NT2/D1 (cell line): ENCODE measurements around the gene ADAMTSL1.

Experiments
- DNase-seq: peaks from one replicate; pipeline ENCODE4 v3.0.0-alpha.2; 2011; ENCODE audit warnings: low read depth, low spot score
- H3K27me3 ChIP-seq: 2 replicates; pipeline ENCODE4 v1.6.0; 2011; ENCODE audit warnings: mild to moderate bottlenecking; ENCODE audit not compliant: insufficient read length, insufficient read depth
- H3K36me3 ChIP-seq: 2 replicates; pipeline ENCODE4 v1.6.1; 2011; ENCODE audit warnings: mild to moderate bottlenecking, low read length, mixed read lengths; ENCODE audit not compliant: insufficient read depth, insufficient read length
- H3K4me1 ChIP-seq: 2 replicates; pipeline ENCODE4 v1.5.1; 2011; ENCODE audit not compliant: insufficient read depth, insufficient read length
- H3K4me3 ChIP-seq: 2 replicates; pipeline ENCODE4 v1.5.1; 2011; ENCODE audit warnings: low read depth; ENCODE audit not compliant: insufficient read length
- H3K9ac ChIP-seq: 2 replicates; pipeline ENCODE4 v1.6.0; 2011; ENCODE audit warnings: low read depth; ENCODE audit not compliant: insufficient read length
- H3K9me3 ChIP-seq: 2 replicates; pipeline ENCODE4 v1.5.1; 2011; ENCODE audit warnings: mild to moderate bottlenecking, low read length; ENCODE audit not compliant: insufficient read depth
- SUZ12 ChIP-seq: IDR thresholded peaks from 2 replicates; pipeline ENCODE4 v1.6.1; 2011; ENCODE audit not compliant: insufficient read length, insufficient read depth; ENCODE audit errors: extremely low read depth
- YY1 ChIP-seq: IDR thresholded peaks from 2 replicates; pipeline ENCODE4 v1.6.1; 2011; ENCODE audit not compliant: insufficient read length, insufficient read depth
- ZNF274 ChIP-seq: IDR thresholded peaks from 2 replicates; pipeline ENCODE4 v1.6.1; 2011; ENCODE audit warnings: mild to moderate bottlenecking, low read depth, low read length

Gene ADAMTSL1

DNA sequence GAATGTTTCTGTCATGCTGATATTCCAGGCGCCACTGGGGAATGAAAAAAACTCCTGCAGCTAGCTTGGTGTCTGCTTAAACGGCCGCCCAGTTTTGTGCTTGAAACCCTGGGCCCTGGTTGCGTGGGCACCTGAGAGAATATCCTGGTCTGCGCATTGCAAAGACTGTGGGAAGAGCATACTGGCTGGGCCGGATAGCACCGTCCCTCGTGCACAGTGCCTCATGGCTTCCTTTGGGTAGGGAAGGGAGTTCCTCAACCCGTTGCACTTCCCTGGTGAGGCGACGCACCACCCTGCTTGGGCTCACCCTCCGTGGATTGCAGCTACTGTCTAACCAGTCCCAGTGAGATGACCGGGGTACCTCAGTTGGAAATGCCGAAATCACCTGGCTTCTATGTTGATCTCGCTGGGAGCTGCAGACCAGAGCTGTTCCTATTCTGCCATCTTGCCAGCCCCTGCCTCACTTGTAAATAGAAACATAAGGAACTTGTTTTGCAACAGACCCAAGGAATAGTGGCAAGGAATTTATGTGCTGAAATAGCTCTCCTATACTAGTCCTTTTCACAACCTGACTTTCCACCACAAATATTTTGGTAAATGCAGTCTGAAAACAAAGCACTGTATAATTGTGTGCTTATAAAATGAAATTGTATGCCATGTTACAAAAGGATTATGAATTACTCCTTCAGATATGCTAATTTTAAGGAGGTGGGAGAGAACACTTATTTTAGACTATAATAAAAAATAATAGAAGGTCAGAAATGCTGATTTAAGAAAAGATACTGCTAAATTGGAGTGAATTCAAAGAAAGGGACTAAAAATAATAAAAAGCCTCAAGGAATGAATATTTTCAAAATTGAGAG is 90.3 kb downstream of the ADAMTSL1 start:
- Histone ChIP-seq H3K4me3 (no peak overlapping the region), H3K36me3 (no peaks in the 10 kb centered on the region), H3K9me3 (no peaks in the 10 kb centered on the region), H3K9ac (no peak overlapping the region), H3K4me1 (no peaks in the 10 kb centered on the region), H3K27me3 (no peaks in the 10 kb centered on the region)
- no peak for DNase-seq
- TF ChIP-seq ZNF274: no peak

DNA sequence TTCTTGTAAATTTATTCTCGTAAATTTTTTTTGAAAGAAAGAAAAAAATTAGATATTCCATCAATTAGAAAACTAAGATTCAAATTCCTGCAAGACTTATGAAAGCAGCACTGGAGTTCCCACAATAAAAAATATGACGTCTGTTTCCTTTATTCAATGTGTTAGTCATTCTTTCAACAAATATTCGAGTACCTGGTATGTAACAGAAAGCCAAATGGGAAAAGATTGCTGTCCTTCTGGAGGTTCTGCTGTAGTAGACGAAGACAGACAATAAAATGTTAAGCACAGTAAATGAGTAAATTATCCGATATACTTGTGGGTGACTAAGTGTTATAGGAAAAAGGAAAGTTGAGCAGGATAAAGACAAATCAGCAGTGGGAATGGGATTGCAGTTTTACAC is 92.2 kb downstream of the ADAMTSL1 start:
- Histone ChIP-seq H3K36me3 (no peaks in the 10 kb centered on the region), H3K9me3 (no peaks in the 10 kb centered on the region), H3K4me3 (no peak overlapping the region), H3K4me1 (no peaks in the 10 kb centered on the region), H3K27me3 (no peaks in the 10 kb centered on the region), H3K9ac (no peak overlapping the region)
- no peak for DNase-seq
- TF ChIP-seq ZNF274 (no peak), SUZ12 (no peak), YY1 (no peak)

DNA sequence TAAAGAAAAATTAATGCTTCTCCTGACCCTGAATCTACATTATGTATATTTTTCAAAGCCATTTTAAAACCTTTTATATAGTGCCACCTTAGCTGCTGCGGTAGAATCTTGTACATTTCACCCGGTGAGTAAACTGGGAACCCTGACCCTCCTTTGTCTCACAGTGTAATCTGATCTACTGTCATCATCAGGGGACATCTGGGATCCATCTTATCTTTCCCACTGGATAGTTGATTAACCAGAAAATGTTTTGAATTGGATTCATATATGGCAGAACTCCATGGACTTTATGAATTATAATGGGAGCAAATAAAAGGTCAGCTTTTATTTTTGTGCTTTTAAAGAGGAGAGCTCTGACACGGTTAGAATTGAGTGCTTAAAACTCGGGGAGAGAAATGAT is 95.0 kb downstream of the ADAMTSL1 start:
- TF ChIP-seq ZNF274: no peak
- TF ChIP-seq YY1: no peak
- no peak for TF ChIP-seq SUZ12
- Histone ChIP-seq H3K4me3 (no peak overlapping the region), H3K36me3 (no peaks in the 10 kb centered on the region), H3K9ac (no peak overlapping the region), H3K4me1 (no peaks in the 10 kb centered on the region), H3K9me3 (no peaks in the 10 kb centered on the region), H3K27me3 (no peaks in the 10 kb centered on the region)
- no peak for DNase-seq

DNA sequence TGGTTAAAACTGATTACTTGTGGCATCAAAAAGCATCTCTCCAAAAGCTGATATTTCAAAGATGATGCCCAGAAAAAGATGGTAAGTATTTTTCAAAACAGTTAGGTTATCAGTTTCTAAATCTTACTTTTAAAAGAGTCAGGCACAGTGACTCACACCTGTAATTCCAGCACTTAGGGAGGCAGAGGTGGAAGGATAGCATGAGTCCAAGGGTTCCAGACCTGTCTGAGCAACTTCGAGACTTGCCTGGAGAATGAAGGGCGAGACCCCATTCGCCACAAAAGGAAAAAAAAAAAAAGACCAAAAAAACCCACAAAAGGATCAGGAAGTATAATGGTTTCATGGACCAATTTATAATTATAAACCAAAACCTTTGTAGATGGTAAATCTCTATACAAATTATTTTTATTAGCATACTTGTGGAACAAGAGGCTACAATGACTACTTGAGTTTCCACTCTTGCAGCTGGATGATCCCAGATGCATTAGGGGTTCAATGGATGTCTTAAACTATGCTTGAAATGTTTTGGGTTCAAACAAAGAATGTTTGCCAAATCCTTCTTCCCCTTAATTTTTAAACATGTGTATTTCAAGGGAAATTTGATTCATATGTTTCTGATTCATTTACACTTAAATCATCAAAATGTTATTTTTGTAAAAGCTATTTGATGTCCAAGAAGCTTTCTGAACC is 96.1 kb downstream of the ADAMTSL1 start:
- no peaks in the 10 kb centered on the region for H3K9me3 ChIP-seq
- no peaks in the 10 kb centered on the region for H3K4me1 ChIP-seq
- no peak for DNase-seq
- no peak overlapping the region for H3K4me3 ChIP-seq
- no peak overlapping the region for H3K9ac ChIP-seq
- no peaks in the 10 kb centered on the region for H3K36me3 ChIP-seq
- H3K27me3 ChIP-seq: no peaks in the 10 kb centered on the region
- TF ChIP-seq YY1 (no peak), SUZ12 (no peak), ZNF274 (no peak)

DNA sequence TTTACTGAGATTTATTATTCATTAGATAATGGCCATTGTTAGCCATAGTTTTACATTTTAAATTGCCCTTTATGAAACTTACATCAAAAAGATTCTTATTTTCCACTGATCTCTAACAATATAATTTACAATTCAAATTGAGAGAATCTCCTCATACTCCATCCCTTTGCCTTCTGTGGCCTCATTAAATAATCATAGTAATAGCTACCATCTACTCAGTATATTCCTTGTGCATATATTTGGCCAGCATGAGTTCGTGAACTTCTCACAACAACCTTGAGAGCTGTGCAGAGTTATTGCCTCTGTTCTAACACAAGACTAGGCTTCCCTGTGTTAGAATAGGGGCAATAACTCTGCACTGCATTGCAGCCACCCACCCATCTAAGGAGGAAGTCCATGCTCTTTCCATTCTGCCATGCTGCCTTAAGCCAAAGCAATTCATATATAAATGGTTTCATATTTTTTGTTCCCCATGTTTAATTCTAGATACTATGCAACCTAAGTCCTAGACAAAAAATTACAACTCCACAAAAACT is 99.1 kb downstream of the ADAMTSL1 start:
- no peak for DNase-seq
- Histone ChIP-seq H3K9ac (no peak overlapping the region), H3K4me3 (no peak overlapping the region), H3K4me1 (no peaks in the 10 kb centered on the region), H3K9me3 (no peaks in the 10 kb centered on the region), H3K36me3 (no peaks in the 10 kb centered on the region), H3K27me3 (no peaks in the 10 kb centered on the region)
- TF ChIP-seq YY1: no peak
- no peak for TF ChIP-seq ZNF274
- no peak for TF ChIP-seq SUZ12

DNA sequence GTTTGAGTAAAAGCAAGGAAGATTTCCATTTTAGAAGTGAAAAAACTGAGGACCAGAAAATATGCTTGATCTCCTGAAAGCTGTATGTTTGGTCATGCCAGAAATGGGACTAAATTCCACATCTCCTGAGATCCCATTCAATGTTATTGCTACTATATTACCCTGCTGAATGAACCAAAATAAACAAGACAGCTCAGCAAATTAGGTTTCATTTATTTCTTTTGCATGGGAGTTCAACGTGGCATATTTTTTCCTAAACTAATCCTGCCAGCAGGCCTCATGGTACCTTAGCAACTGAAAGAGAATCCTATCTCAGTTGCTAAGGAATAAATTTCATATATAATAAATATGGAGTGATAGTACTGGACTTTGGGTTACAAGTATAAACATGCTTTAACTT is 101.7 kb downstream of the ADAMTSL1 start:
- no peak for DNase-seq
- H3K9me3 ChIP-seq: no peaks in the 10 kb centered on the region
- no peak overlapping the region for H3K9ac ChIP-seq
- no peaks in the 10 kb centered on the region for H3K4me1 ChIP-seq
- no peaks in the 10 kb centered on the region for H3K27me3 ChIP-seq
- TF ChIP-seq SUZ12 (no peak), YY1 (no peak), ZNF274 (no peak)
- H3K36me3 ChIP-seq: no peaks in the 10 kb centered on the region
- H3K4me3 ChIP-seq: no peak overlapping the region

DNA sequence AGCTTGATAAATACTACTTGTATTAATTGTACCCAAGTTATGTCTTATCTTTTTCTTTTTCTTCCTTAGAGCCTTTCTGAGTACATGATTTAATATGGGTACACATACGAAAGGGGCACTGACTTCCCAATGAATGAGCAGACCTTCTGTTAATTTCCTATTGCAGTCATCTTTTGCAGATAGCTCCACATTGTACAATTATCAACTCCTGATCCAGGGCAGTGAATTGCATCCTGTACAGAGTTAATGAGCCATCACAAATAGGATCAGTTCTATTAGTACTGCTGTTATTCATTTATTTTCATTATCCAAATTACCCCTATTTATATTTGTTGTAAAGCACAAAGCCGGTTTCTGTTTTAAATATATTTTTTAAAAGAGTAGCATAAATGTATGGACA is 105.6 kb downstream of the ADAMTSL1 start:
- no peak for DNase-seq
- TF ChIP-seq SUZ12: no peak
- no peak for TF ChIP-seq ZNF274
- TF ChIP-seq YY1: no peak
- no peaks in the 10 kb centered on the region for H3K4me1 ChIP-seq
- no peaks in the 10 kb centered on the region for H3K9me3 ChIP-seq
- H3K36me3 ChIP-seq: no peaks in the 10 kb centered on the region
- H3K27me3 ChIP-seq: no peaks in the 10 kb centered on the region
- H3K4me3 ChIP-seq: no peak overlapping the region
- H3K9ac ChIP-seq: no peak overlapping the region
